H1 (cell line): ENCODE data around the gene LYSMD3. TPM values are rescaled to one million over a fixed set of nuclear protein-coding genes. Genes with fewer than 3 reads are reported as not detected.

Experiments used
- CTCF ChIA-PET: fragments of 300-600 bp; sonication (Branson Sonifier 250); formaldehyde crosslinking; loops from one replicate; lab custom pipeline; 2021; ENCODE audit not compliant: partially characterized antibody; lab: Charles Lee
- POLR2A ChIA-PET: fragments of 300-600 bp; sonication (Branson Sonifier 250); formaldehyde crosslinking; loops from one replicate; lab custom pipeline; 2021; ENCODE audit warnings: inconsistent platforms; ENCODE audit not compliant: partially characterized antibody; lab: Charles Lee
- DNase-seq, 2 experiments: peaks; one replicate each; pipeline versions ENCODE4 v3.0.0 to v3.0.0-alpha.2; 2010 to 2022; ENCODE audit warnings: low spot score in 2 of 2, low read depth in 1 of 2, mixed read lengths in 1 of 2
- FAIRE-seq: peaks from 2 replicates; lab custom pipeline; 2011; peaks lifted over from hg19 to GRCh38; lab: Jason Lieb, UNC
- H2AFZ ChIP-seq: 2 replicates; pipeline ENCODE4 v1.8.1; 2012; ENCODE audit warnings: low read length, inconsistent platforms
- H2AK5ac ChIP-seq: 2 replicates; pipeline ENCODE4 v1.6.1; 2013; ENCODE audit warnings: low read depth, low read length
- H2BK120ac ChIP-seq: replicated peaks from 2 replicates; pipeline ENCODE3; 2013; ENCODE audit warnings: low read depth, low read length, inconsistent platforms
- H2BK12ac ChIP-seq: 2 replicates; pipeline ENCODE4 v1.6.1; 2013; ENCODE audit warnings: low read depth, low read length
- H2BK15ac ChIP-seq: 2 replicates; pipeline ENCODE4 v1.6.1; 2013; ENCODE audit warnings: low read length
- H2BK20ac ChIP-seq: 2 replicates; pipeline ENCODE4 v1.6.1; 2013; ENCODE audit warnings: low read length
- H2BK5ac ChIP-seq: 2 replicates; pipeline ENCODE4 v1.6.1; 2013; ENCODE audit warnings: low read depth, low read length
- H3K14ac ChIP-seq: 2 replicates; pipeline ENCODE4 v1.6.1; 2013; ENCODE audit warnings: inconsistent platforms; ENCODE audit not compliant: insufficient read length
- H3K18ac ChIP-seq: 2 replicates; pipeline ENCODE4 v1.6.1; 2013; ENCODE audit warnings: low read length; ENCODE audit errors: extremely low read depth
- H3K23ac ChIP-seq: 2 replicates; pipeline ENCODE4 v1.6.1; 2013; ENCODE audit warnings: inconsistent platforms; ENCODE audit not compliant: insufficient read length
- H3K23me2 ChIP-seq: 2 replicates; pipeline ENCODE4 v1.6.1; 2013; ENCODE audit warnings: low read depth, low read length
- H3K27ac ChIP-seq: 2 replicates; pipeline ENCODE4 v1.6.1; 2011; ENCODE audit warnings: low read depth, low read length, inconsistent platforms
- H3K27me3 ChIP-seq, 4 experiments: replicated peaks in 1 of 4; 1 replicate in 1 of 4; 2 replicates in 3 of 4; pipeline versions ENCODE4 v1.6.1 to v1.8.1; 2011 to 2013; ENCODE audit warnings: low read length in 3 of 4, mild to moderate bottlenecking in 3 of 4, inconsistent platforms in 2 of 4, mixed read lengths in 2 of 4, moderate library complexity in 1 of 4; ENCODE audit not compliant: control insufficient read depth in 3 of 4, insufficient read depth in 3 of 4; ENCODE audit errors: extremely low read depth in 1 of 4
- H3K36me3 ChIP-seq, 4 experiments: 2 replicates each; pipeline versions ENCODE4 v1.6.1 to v1.8.1; 2011 to 2013; ENCODE audit warnings: mild to moderate bottlenecking in 4 of 4, low read length in 3 of 4, moderate library complexity in 2 of 4, control low read depth in 1 of 4, inconsistent platforms in 1 of 4; ENCODE audit not compliant: insufficient read depth in 4 of 4, control insufficient read depth in 2 of 4
- H3K4ac ChIP-seq: replicated peaks from 2 replicates; pipeline ENCODE3; 2013; ENCODE audit warnings: low read length, low read depth, mixed read lengths, inconsistent platforms; ENCODE audit not compliant: insufficient read length
- H3K4me1 ChIP-seq, 4 experiments: replicated peaks in 1 of 4; 1 replicate in 1 of 4; 2 replicates in 3 of 4; pipeline versions ENCODE4 v1.6.1 to v1.8.1; 2011 to 2013; ENCODE audit warnings: low read length in 3 of 4, inconsistent platforms in 2 of 4, mixed read lengths in 1 of 4; ENCODE audit not compliant: insufficient read depth in 4 of 4, control insufficient read depth in 3 of 4
- H3K4me2 ChIP-seq, 2 experiments: 2 replicates each; pipeline versions ENCODE4 v1.6.1 to v1.8.1; 2011 to 2013; ENCODE audit warnings: low read depth in 2 of 2, low read length in 2 of 2, control low read depth in 1 of 2, inconsistent platforms in 1 of 2, mild to moderate bottlenecking in 1 of 2; ENCODE audit not compliant: insufficient read depth in 1 of 2
- H3K4me3 ChIP-seq, 4 experiments: fragments of 200-600, 300-600 bp in 1 of 4; sonication (generic), shearing (Covaris generic), sonication (Bioruptor Twin) in 1 of 4; 2 replicates each; pipeline versions ENCODE4 v1.5.1 to v1.8.1; 2011 to 2016; ENCODE audit warnings: low read length in 4 of 4, low read depth in 3 of 4, control low read depth in 2 of 4, inconsistent platforms in 2 of 4, mild to moderate bottlenecking in 2 of 4, mixed read lengths in 1 of 4, moderate library complexity in 1 of 4; ENCODE audit not compliant: insufficient read depth in 2 of 4; ENCODE audit errors: extremely low read depth in 1 of 4
- H3K56ac ChIP-seq: replicated peaks from 2 replicates; pipeline ENCODE3; 2013; ENCODE audit warnings: low read depth, mild to moderate bottlenecking, mixed read lengths, low read length, inconsistent platforms; ENCODE audit not compliant: insufficient read length
- H3K79me1 ChIP-seq: 2 replicates; pipeline ENCODE4 v1.6.1; 2013; ENCODE audit warnings: low read depth, low read length, control low read depth
- H3K79me2 ChIP-seq, 2 experiments: 2 replicates each; pipeline versions ENCODE4 v1.6.1 to v1.8.1; 2012 to 2013; ENCODE audit warnings: low read length in 2 of 2, mild to moderate bottlenecking in 2 of 2, inconsistent platforms in 1 of 2; ENCODE audit not compliant: insufficient read depth in 2 of 2, control insufficient read depth in 1 of 2
- H3K9ac ChIP-seq, 4 experiments: replicated peaks in 1 of 4; 1 replicate in 1 of 4; 2 replicates in 3 of 4; pipeline versions ENCODE4 v1.6.1 to v1.8.1; 2011 to 2013; ENCODE audit warnings: low read depth in 3 of 4, low read length in 3 of 4, control low read depth in 2 of 4, mild to moderate bottlenecking in 2 of 4, moderate library complexity in 2 of 4, inconsistent platforms in 1 of 4; ENCODE audit errors: extremely low read depth in 1 of 4
- H3K9me3 ChIP-seq, 2 experiments: 2 replicates each; pipeline versions ENCODE4 v1.6.1 to v1.8.1; 2012 to 2013; ENCODE audit warnings: mild to moderate bottlenecking in 2 of 2, moderate library complexity in 2 of 2, control low read depth in 1 of 2, inconsistent platforms in 1 of 2, low read depth in 1 of 2, low read length in 1 of 2, mixed read lengths in 1 of 2; ENCODE audit not compliant: insufficient read depth in 2 of 2
- H4K20me1 ChIP-seq, 2 experiments: replicated peaks in 1 of 2; 2 replicates each; pipeline versions ENCODE3 to v1.8.1; 2011 to 2013; ENCODE audit warnings: inconsistent platforms in 2 of 2, low read length in 2 of 2, mild to moderate bottlenecking in 1 of 2; ENCODE audit not compliant: insufficient read depth in 2 of 2, control insufficient read depth in 1 of 2
- H4K5ac ChIP-seq: 2 replicates; pipeline ENCODE4 v1.6.1; 2013; ENCODE audit warnings: low read length, low read depth, mixed read lengths, inconsistent platforms; ENCODE audit not compliant: insufficient read length
- H4K8ac ChIP-seq: 2 replicates; pipeline ENCODE4 v1.8.0; 2013; ENCODE audit warnings: mild to moderate bottlenecking, moderate library complexity, low read length, inconsistent platforms; ENCODE audit not compliant: insufficient read depth; ENCODE audit errors: extremely low read depth
- H4K91ac ChIP-seq: replicated peaks from 2 replicates; pipeline ENCODE3; 2013; ENCODE audit warnings: low read length, mixed read lengths, inconsistent platforms; ENCODE audit not compliant: insufficient read length
- SP4 ChIP-seq: IDR thresholded peaks from 2 replicates; pipeline ENCODE4 v1.6.1; 2012; ENCODE audit warnings: low read length, inconsistent platforms
- WGBS, 2 experiments: shearing (Covaris generic) in 1 of 2; methylation state at CpG; one replicate each; pipeline versions ENCODE4 v1.1.6 to v1.1.7; 2013 to 2015; ENCODE audit warnings: low lambda C conversion rate in 2 of 2, mixed read lengths in 2 of 2, inconsistent platforms in 1 of 2, low coverage in 1 of 2, missing lambda C conversion rate in 1 of 2; ENCODE audit not compliant: insufficient replicate concordance in 2 of 2, insufficient coverage in 1 of 2, insufficient read length in 1 of 2; ENCODE audit errors: extremely low coverage in 1 of 2, missing lambda C conversion rate in 1 of 2; 5-methylcytosine and 5-hydroxymethylcytosine counted together
- polyA plus RNA-seq, 7 experiments: library from polyadenylated mRNA; depleted of rRNA in 3 of 7; stranded (reverse) in 5 of 7; unstranded in 2 of 7; fragments of >200 nt in 5 of 7; fragments of 200-250 nt in 2 of 7; gene quantifications; 1 replicate in 5 of 7; 2 replicates in 1 of 7; 4 replicates in 1 of 7; pipeline versions ENCODE4 v1.2.1 to v1.2.3, GENCODE V29; 2011 to 2013; ENCODE audit warnings: missing spikeins in 2 of 7, mixed read lengths in 2 of 7
- total RNA-seq: library from RNA; stranded (reverse); fragmentation: NEBNext Ultra II Directional; extraction: Animal tissue kit (Norgen Biotek cat#: 25700); gene quantifications from 2 replicates; pipeline ENCODE4 v1.2.1, GENCODE V29; 2021

The LYSMD3 gene
- total and polyA plus RNA-seq, 2 of the 8 experiments (the other 6 are each of a cell fraction or from before 2014, with no cell fraction given), result 3.7 to 14.9 TPM

DNA sequence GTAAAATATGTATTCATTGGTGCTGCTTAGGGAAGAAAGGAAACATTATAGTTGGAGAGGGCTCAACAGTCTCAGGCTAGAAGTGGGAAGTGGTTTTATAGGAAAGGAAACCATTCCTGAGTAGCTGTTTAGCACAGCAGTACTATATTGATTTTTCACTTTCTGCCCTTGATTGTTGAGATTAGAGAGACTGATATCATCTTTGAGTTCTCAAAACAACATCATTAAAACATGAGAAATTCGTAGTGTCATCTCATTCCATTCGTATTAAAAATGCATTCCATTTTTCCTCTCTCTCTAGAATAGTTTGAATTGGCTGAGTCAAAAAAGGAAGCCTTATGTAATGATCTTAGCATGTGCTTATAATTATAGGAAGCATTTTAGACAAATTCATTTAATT lies 40.6 kb downstream of the LYSMD3 start:
- H3K18ac ChIP-seq, result no peak overlapping the region
- no peak for FAIRE-seq
- H3K27me3 ChIP-seq, result no peaks in the 10 kb centered on the region
- peaks cover 0 to 5% (median 3%) of the 10 kb centered on the region in 4 experiments; a peak in 2 of 7 replicates for H3K4me1 ChIP-seq
- no peak overlapping the region for H3K56ac ChIP-seq
- DNase-seq, result no peak
- no peak overlapping the region for H2BK5ac ChIP-seq
- H2BK12ac ChIP-seq, result no peak overlapping the region
- H3K27ac ChIP-seq, result no peak overlapping the region
- no peak overlapping the region for H2BK120ac ChIP-seq
- no peak overlapping the region for H2BK20ac ChIP-seq
- H3K9ac ChIP-seq, result no peak overlapping the region
- H3K23ac ChIP-seq, result no peak overlapping the region
- peaks cover 0 to 59% (median 31%) of the 10 kb centered on the region in 4 experiments; a peak in 6 of 8 replicates for H3K36me3 ChIP-seq
- CTCF ChIA-PET, result interaction anchor here (1.2 kb wide), 1 partner anchor 11 kb away, joined by 3 read pairs; no protein-coding TSS in a partner anchor
- no peaks in the 10 kb centered on the region for H3K9me3 ChIP-seq
- H2AK5ac ChIP-seq, result no peak overlapping the region
- H3K79me1 ChIP-seq, result no peaks in the 10 kb centered on the region
- no peak overlapping the region for H3K4ac ChIP-seq
- peaks cover 0 to 6% of the 10 kb centered on the region in 2 experiments for H4K20me1 ChIP-seq
- no peak overlapping the region for H3K14ac ChIP-seq
- H4K8ac ChIP-seq, result no peak overlapping the region
- no peaks in the 10 kb centered on the region for H3K23me2 ChIP-seq
- H4K91ac ChIP-seq, result no peak overlapping the region
- POLR2A ChIA-PET, result interaction anchor here (1.3 to 2.3 kb wide), 2 partner anchors 11 to 12 kb away, joined by 4 to 10 read pairs; no protein-coding TSS in a partner anchor
- no peak overlapping the region for H3K4me3 ChIP-seq
- no peak overlapping the region for H4K5ac ChIP-seq
- H3K79me2 ChIP-seq, result peaks cover 0 to 33% of the 10 kb centered on the region in 2 experiments; a peak in 2 of 4 replicates
- no peak overlapping the region for H3K4me2 ChIP-seq
- WGBS, 2 experiments, result 95% methylated on average over 2 of the region's 2 CpGs; no CpG with 5 or more reads in 1 of the 2 experiments
- no peak overlapping the region for H2AFZ ChIP-seq
- H2BK15ac ChIP-seq, result no peak overlapping the region
- TF ChIP-seq SP4, result no peak
